ENCODE results near the gene KLC1. TPM values are rescaled to one million over a fixed set of nuclear protein-coding genes. Genes with fewer than 3 reads are reported as not detected.

Gene KLC1
- total RNA-seq, 1 donor from 2014 or later = 211 TPM

GRCh38 chr14:103728141-103728540 lies 99.1 kb downstream of the KLC1 start:
- Mint-ChIP-seq H3K4me3 (ENCODE audit: unreplicated experiment) (no peak overlapping the region), H3K27me3 (ENCODE audit: unreplicated experiment) (no peaks in the 10 kb centered on the region), H3K9me3 (ENCODE audit: unreplicated experiment) (no peaks in the 10 kb centered on the region), H3K36me3 (ENCODE audit: unreplicated experiment) (peaks cover 9% of the 10 kb centered on the region), H3K4me1 (ENCODE audit: unreplicated experiment) (peaks cover 15% of the 10 kb centered on the region), H3K27ac (ENCODE audit: unreplicated experiment) (peak overlapping the region; percentile 16)
- no peak for TF ChIP-seq CTCF (IDR thresholded peaks at IDR 0.05)
- no peak for DNase-seq (ENCODE audit: extremely low spot score, unreplicated experiment)

DNA sequence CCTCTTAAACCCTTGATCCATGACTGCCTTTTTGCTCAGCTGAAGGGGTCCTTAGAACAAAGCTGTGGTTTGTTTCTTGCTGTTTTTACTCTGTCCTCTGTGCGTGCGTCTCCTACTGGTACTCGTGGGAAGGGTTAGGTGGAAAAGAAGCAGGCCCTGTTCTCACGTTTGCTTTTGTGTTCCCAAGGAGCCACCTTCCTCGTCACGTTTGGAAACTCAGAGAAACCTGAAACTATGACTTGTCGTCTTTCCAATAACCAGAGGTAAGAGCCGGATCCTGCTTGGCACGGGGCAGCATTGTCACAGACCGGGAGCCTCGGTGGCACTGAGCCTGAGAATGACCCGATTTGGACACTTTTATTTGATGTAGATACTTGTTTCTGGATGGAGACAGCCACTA lies 99.7 kb downstream of the KLC1 start:
- Mint-ChIP-seq H3K4me1 (ENCODE audit: unreplicated experiment) (peaks cover 9% of the 10 kb centered on the region), H3K4me3 (ENCODE audit: unreplicated experiment) (no peak overlapping the region), H3K27me3 (ENCODE audit: unreplicated experiment) (no peaks in the 10 kb centered on the region), H3K27ac (ENCODE audit: unreplicated experiment) (no peak overlapping the region), H3K9me3 (ENCODE audit: unreplicated experiment) (no peaks in the 10 kb centered on the region), H3K36me3 (ENCODE audit: unreplicated experiment) (peaks cover 15% of the 10 kb centered on the region)
- TF ChIP-seq CTCF (IDR thresholded peaks at IDR 0.05) = no peak
- DNase-seq (ENCODE audit: extremely low spot score, unreplicated experiment) = no peak

- Mint-ChIP-seq H3K27me3 (ENCODE audit: unreplicated experiment) (no peaks in the 10 kb centered on the region), H3K9me3 (ENCODE audit: unreplicated experiment) (no peaks in the 10 kb centered on the region), H3K4me1 (ENCODE audit: unreplicated experiment) (peaks cover 4% of the 10 kb centered on the region), H3K36me3 (ENCODE audit: unreplicated experiment) (peaks cover 18% of the 10 kb centered on the region), H3K4me3 (ENCODE audit: unreplicated experiment) (no peak overlapping the region), H3K27ac (ENCODE audit: unreplicated experiment) (no peak overlapping the region)
- no peak for TF ChIP-seq CTCF (IDR thresholded peaks at IDR 0.05)
- no peak for DNase-seq (ENCODE audit: extremely low spot score, unreplicated experiment)
Measured at GRCh38 chr14:103729496-103730448, 100.8 kb downstream of the KLC1 start.

- Mint-ChIP-seq H3K4me3 (ENCODE audit: unreplicated experiment) (no peak overlapping the region), H3K27ac (ENCODE audit: unreplicated experiment) (no peak overlapping the region), H3K36me3 (ENCODE audit: unreplicated experiment) (peaks cover 18% of the 10 kb centered on the region), H3K27me3 (ENCODE audit: unreplicated experiment) (no peaks in the 10 kb centered on the region), H3K9me3 (ENCODE audit: unreplicated experiment) (no peaks in the 10 kb centered on the region), H3K4me1 (ENCODE audit: unreplicated experiment) (peaks cover 3% of the 10 kb centered on the region)
- no peak for TF ChIP-seq CTCF (IDR thresholded peaks at IDR 0.05)
- no peak for DNase-seq (ENCODE audit: extremely low spot score, unreplicated experiment)
Measured at GRCh38 chr14:103730490-103731035, 101.6 kb downstream of the KLC1 start.

- no peaks in the 10 kb centered on the region for H3K27me3 Mint-ChIP-seq (ENCODE audit: unreplicated experiment)
- TF ChIP-seq CTCF (IDR thresholded peaks at IDR 0.05) = no peak
- H3K4me3 Mint-ChIP-seq (ENCODE audit: unreplicated experiment) = no peak overlapping the region
- peaks cover 3% of the 10 kb centered on the region for H3K4me1 Mint-ChIP-seq (ENCODE audit: unreplicated experiment)
- no peak overlapping the region for H3K27ac Mint-ChIP-seq (ENCODE audit: unreplicated experiment)
- no peak for DNase-seq (ENCODE audit: extremely low spot score, unreplicated experiment)
- peaks cover 18% of the 10 kb centered on the region for H3K36me3 Mint-ChIP-seq (ENCODE audit: unreplicated experiment)
- no peaks in the 10 kb centered on the region for H3K9me3 Mint-ChIP-seq (ENCODE audit: unreplicated experiment)
Measured at GRCh38 chr14:103731481-103731880, 102.5 kb downstream of the KLC1 start.
